Activated CD4-positive, alpha-beta T cell treated with anti-CD3 and anti-CD28 coated beads, Interleukin-2, Interleukin-4, amounts not matched to agents 100 ng/mL and 50 ng/mL, durations not matched to agents 16 hours and 8 hours (primary cell): ENCODE data around the gene MRPL39.

ENCODE experiments used
- DNase-seq: peaks from one replicate; pipeline ENCODE4 v3.0.0-alpha.2; 2020; ENCODE audit warnings: low spot score

Gene MRPL39

GRCh38 chr21:25536752-25537151 lies 70.5 kb downstream of the MRPL39 start:
- DNase-seq: no peak

GRCh38 chr21:25535849-25536248 lies 71.4 kb downstream of the MRPL39 start:
- no peak for DNase-seq
